ENCODE results near the gene PLCL1.

PLCL1 gene

DNA sequence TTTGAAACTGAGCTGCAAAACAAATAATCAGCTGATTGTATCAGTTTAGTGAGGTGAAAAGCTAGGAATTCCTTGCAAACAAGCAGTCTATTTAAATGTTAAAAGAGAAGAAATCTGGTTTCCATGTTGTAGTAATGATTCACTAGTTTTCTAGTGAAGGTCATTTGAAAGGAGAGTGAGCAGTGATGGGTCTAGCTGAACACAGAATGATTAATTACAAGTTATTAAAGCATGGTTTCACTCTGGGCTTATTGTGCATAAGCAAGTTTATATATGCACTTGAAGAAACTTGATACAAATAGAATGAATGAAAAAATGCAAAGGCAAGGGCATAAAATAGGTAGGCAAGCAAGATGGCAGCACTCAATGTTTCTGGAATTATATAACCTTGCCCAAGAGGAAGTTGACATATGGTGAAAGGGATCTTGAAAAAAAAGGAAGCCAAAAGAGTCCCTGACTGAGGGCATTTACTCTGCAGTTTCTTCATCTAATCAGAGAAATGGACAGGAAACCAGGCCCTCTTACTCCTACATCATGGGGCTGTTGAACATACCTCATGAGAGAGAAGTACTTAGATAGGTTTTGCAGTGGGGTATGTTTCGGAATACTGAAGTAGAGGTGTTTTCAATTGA lies 53.2 kb downstream of the PLCL1 start:
- no peak for DNase-seq (ENCODE audit: low read depth)

DNA sequence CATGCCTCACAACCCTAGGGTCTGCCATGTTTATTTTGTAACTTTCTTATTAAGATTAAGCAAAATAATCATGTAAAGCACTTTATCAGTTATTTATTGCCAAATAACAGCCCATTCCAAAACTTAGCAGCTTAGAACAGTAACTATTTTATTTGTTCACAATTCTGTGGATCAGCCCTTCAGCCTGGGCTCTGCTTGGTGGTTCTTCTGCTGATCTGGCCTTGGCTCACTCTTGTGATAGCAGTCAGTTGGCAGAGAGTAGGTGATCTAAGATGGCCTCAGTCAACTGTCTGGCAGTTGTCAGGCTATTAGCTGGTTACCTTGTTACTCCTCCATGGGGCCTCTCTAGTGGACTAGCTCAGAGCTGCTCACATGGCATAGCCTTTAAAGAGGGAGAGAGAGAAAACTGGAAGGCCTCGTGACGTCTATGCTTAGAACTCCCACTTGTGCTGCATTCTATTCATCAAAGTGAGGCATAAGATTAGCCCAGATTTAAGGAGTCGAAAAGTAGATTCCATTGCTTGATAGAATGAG lies 54.3 kb downstream of the PLCL1 start:
- no peak for DNase-seq (ENCODE audit: low read depth)

DNA sequence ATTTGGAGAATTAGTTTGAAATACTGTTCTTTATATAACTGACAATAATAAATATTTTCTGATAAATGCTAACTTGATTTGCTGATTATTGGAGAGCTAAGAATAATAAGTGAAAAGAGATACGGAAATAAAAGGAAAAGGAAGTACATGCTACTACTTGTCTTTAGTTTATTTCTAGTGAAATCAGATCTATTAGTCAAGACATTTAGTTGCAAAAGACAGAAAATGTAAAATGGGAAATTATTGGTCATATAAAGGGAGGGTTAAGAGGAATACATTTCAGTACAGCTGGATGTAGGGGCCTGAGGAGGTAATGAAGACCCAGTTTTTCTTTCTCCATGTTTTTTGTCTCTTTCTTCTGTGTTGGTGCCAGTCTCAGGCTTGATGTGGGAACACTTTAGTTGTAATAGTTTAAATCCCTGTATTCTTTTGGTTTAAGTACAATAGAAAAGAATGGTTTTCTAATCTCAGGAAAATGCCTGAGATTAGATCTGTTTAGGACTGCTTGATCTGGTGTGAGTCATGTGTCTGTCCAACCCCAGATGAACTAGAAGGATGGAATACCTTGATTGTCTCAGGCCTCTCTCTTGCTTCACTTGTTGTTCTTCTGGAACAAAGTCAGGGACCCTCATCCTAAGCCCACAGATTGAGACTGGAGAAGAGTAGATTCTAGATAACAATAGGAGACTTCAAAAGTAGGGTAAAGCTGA lies 58.0 kb downstream of the PLCL1 start:
- no peak for DNase-seq (ENCODE audit: low read depth)

DNA sequence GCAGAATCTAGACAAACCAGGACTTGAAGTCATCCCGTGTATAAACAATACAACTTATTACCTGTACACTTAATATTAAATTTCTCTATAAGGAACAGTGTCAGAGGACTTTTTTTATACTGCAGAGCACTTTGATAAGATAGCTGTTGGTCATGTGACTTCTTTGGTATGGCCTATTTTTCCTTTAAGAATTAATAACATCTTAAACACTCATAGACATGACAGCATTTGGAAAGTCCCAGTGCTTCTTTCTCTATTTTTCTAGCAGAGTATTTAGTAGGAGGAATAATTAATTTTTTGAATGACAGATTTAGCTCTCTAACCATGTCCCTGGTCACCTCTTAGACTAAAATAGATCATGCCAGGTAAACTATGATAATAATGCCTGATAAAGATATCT lies 59.4 kb downstream of the PLCL1 start:
- DNase-seq (ENCODE audit: low read depth) = no peak

DNA sequence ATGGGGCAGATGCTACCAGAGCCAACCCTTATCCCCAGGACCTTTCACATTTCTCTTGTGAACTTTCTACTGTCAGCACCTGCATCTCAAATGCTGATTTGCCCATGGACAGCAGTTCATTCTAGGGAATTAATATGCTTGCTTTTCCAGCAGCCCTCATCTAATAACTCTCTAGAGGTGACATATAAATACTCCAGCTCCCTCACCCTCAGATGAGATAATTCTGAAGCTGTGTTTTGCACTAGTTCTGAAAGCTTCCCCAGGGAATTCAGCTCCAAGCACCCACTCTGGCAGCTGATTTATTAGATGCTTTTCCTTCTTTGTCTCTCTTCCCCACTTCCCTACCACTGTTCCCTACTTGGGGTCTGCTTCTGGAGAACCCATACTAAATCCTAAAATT lies 62.1 kb downstream of the PLCL1 start:
- no peak for DNase-seq (ENCODE audit: low read depth)

DNA sequence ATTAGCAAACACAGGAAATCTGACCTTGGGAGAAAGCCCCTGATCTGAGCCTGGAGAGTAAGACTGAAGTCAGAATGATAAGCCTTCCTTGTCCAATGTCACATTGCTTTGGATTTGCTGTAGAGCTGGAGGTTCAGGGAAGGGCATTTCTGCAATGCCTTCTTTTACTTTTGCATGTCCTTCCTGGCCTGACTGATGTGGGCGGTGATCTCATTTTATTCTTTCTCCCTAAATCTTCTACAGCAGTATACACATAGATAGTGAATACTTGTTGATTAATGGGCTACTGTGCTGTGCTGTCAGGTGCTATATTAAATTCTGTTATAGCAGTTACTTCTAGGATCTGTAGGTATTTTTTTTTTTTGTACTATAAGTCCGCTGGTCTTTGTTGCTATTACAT lies 62.6 kb downstream of the PLCL1 start:
- no peak for DNase-seq (ENCODE audit: low read depth)

DNA sequence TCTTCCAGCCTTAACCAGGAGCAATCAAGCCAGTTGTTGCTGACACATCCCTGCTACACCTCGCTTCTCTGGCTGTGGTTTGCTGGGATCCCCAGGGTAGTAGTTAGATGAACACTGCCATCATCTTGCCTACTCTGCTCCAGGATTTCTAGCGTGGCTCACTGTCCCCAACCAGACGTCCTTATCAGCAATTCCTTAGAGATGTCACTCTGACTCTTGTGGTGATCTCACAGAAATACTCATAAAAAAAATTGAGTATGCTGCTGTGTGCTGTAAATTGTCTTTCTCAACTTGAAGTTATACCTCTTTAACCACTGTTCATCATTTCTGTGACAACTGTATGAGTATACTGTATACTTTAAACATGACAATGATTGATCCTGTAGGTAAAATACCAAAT lies 63.2 kb downstream of the PLCL1 start:
- no peak for DNase-seq (ENCODE audit: low read depth)

DNA sequence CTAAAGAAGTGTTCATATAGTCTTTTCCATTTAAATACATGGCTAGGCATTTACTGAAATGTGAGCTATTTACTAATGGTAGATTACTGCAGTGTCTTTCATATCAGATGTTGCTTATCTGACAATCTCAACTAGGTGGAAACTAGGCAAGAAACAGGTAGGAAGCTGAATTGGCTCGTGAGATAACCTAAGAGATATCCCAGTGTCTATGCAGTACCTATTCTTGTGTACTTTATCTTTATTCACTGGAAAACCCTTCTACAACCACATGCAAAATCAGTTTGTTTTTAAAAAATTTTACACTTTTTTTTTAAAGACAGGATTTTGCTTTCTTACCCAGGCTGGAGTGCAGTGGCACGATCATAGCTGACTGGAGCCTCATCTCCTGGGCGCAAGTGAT lies 63.8 kb downstream of the PLCL1 start:
- DNase-seq (ENCODE audit: low read depth) = no peak

DNA sequence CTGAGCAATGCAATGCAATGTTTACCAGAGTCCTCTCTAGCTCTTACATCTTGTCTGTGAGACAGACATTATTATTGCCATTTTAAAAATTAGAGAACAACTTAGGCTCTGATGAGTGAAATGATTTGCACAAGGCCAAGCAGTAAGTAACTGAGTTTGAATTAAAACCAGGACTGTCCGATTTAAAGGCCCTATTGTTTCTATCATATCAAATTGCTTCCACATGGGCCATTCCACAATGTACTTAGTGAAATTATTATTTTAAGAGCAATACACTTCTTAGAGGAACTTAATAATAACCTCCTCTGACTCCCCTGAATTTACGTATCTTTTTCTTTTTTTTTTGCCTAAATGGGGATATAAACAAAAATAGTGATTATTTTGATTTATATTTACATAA lies 64.6 kb downstream of the PLCL1 start:
- no peak for DNase-seq (ENCODE audit: low read depth)

DNA sequence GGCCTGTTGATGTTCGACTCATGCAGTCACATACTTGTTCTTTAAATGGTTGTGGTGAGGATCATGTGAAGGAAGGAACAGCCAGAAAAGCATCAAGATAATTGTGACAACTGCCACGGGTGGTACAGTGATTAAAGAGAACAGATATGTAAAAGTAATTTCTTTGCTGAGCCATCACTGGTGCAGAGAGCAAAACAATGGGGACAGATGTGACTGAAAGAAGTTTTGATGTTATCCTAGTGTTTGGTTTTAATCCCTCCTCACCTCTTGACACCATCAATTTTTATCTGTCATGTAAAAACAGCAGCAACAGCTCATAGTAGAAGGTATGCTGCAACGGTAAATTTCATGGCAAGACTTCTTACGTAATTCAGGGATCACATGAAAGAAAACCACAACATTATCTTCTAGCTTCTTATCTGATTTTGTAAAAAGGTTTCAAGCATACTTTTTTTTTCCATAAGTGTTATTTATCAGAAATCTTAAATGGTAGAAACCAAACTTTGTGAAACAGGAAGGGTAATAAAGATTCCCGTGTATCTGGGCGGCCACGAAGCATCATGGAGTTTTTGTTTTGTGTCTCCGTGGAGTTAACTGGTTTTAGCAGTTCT lies 65.2 kb downstream of the PLCL1 start:
- DNase-seq (ENCODE audit: low read depth) = no peak

DNA sequence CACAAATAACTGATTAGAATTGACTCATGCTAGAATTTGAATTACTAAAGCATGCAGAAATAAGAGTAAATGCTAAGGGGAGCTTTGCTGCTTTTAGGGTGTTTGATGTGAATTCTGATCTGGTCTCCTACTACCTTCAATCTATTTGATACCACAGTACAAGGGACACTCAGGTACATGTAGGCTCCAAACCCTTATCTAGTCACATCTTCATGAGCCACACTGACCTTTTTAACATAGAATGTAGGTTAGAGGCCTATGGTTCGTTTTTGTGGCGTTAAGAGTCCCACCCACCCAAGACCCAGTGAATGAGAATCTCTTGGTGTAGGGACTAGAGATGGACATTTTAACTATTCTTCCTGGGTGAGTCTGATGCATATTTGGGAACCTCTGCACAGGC lies 65.7 kb downstream of the PLCL1 start:
- DNase-seq (ENCODE audit: low read depth) = no peak

DNA sequence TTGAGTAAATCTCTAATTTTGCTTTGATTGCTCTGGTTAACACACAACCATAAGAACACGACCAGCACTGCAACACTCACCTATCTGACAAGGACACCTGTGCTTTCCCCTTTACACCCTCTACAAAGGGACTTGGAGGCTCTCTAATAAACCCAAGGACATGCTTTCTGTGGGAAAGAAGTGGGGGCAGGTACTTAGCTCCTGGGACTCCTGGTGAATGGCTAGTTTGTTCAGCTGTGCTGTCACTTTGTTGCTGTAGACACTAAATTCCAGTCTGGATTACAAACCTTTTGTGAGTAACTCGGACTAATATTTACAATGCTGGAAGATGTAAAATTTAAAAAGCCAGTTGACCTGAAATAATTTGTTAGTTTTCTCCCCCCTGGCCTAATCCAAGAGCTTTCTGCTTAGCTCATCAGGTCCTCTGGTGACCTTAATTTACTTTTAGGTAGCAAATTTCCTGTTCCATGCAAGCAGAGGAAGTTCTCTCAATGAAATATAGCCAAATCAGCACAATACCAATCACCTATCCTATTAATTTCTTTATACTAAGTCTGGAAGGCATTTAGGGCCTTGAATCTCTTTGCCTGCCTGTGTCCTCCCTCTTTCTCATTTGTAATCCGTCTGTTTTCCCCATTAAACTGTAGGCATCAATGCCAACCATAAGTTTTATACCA lies 67.5 kb downstream of the PLCL1 start:
- DNase-seq (ENCODE audit: low read depth) = no peak

DNA sequence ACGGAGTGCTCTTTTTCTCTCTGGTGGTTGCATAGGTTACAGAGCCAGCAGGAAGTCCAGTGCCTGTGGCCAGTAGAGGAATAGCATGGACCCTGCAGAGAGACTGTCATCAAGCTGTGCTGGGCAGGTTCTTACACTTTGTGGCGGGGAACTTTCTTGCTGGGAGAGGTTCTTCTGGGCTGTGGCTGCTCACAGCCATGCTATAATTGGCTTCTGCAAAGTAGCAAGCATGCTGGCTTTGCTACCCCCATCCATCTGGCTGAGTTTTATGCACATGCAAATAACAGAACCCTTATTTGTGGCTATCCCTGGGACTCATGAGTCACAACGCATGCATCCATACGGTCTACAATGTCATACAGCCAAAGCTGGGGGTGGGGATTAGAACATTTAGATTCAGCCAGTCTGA lies 68.9 kb downstream of the PLCL1 start:
- no peak for DNase-seq (ENCODE audit: low read depth)

DNA sequence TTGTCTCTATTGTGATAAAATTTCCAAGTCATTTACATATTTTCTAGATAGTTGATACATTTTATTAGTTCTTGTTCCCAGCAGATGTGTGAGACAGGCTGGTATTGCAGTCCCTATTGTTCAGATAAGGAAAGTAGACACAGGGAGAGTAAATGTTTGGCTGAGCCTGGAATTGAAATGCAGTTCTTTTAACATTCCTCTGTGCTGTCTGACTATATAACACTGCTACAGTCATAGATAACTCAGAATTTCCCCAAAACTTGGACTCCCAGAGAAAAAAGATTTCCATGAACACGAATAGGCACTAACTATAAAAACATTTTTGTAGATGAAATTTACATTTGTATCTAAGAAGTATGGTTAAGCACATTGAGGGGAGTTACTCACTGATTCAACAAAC lies 71.4 kb downstream of the PLCL1 start:
- no peak for DNase-seq (ENCODE audit: low read depth)

DNA sequence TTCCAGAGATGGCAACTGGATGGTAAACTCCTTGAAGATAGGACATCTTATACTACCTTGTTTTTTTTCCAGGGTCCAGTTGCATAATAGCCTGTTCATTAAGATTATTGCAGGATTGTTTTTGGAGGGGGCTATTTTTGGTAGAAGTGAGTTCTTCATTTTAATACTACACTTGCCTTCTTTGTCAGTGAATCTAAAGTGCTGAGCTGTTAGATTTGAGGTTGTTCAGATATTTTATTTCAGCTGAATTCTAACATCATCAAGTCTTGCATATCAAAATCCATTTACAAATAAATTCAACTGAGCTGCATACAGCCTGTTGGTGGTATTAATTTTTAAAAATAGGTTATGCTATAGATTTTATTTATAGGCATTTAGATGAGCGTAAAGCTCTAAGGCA lies 72.1 kb downstream of the PLCL1 start:
- no peak for DNase-seq (ENCODE audit: low read depth)

DNA sequence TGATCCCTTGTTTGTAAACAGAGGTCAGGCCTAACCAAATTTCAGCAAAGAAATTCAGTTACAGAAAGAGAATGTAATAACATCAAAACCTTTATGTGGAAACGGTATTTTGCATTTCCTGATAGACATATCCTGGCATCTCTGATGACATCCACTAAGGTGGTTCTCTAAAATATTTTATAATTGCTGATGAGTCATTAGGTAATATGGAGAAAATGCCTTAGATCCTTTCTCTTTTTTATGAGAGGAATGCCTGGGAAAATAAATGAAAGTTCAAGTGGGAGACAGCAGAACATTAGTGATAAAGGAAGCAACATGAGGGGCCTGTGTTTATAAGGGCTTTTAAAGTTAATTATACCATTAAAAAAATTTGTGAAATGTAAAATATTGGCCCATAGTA lies 72.6 kb downstream of the PLCL1 start:
- DNase-seq (ENCODE audit: low read depth) = no peak

DNA sequence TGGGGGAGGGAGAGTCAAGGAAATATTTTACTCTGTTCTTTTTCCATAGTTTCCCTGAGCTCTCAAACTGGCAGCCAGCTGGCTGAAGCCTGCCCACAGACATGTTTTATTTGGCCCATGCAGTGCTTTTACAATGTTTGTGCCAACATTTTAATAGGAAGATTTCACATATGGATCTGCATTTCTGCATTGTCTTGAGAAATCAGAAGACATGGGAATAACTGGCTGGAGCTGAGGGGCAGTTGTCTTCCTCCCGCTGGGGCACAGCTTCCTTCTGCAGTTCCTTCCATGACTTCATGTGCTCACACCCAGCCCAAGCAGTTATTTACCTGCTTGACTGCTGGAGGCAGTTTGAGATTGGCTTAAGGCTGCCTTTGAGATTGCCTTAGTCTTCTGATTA lies 74.4 kb downstream of the PLCL1 start:
- DNase-seq (ENCODE audit: low read depth) = no peak

DNA sequence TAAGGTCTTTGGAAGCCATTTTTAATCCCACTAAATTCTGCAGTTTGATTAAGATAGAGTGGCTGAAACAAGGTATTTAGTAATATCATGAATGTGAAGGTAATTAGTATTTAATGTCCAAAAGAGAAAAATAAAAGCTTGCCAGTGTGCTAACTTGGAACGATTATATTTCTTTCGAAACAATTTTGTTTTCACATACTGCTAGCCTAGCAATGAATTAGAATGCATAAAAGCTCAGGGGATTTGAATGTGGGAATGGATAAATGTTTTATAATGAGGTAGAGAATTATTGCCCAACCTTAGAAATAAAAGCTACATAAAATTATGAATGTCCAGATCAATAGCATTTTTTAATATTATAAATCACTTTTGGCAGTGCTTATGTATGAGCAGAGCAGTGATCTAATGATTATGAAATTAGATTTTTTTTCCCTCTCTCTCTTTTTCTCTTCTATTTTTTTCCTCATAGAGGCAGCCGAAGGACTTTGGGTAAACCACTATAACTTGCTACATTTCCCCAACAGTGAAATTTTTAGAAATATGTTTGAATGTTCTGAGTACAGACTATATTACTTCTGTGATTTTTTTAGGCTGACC lies 75.5 kb downstream of the PLCL1 start:
- no peak for DNase-seq (ENCODE audit: low read depth)

DNA sequence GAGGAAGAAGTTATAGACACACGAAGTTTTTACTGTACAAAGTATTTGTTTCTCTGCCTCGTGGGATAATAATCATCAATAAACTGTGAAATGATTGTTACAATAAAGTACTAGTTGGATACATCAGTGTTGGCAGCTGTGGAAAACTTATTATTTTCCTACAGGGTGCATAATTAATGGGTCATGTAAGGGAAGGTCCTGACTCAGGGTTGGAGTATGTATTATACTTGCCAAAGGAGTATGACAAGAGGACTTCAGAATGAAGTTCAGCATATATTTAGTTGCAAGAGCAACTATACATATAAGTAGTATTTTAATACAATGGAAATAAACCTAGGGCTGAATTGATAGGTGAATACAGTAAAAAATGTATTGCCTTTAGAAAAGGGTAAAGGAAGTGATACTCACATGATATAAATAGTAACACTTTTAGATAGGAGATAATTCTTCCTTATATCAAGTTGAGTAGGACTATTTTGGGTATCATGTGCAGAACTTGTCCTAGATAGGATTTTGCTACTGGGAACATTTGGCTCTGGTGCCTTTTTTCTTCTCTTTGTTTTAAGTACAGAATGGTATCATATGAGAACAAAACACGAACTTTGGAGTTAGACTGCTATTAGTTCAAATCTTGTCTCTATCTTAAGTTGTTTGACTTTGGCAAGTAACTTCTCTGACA lies 79.1 kb downstream of the PLCL1 start:
- no peak for DNase-seq (ENCODE audit: low read depth)

DNA sequence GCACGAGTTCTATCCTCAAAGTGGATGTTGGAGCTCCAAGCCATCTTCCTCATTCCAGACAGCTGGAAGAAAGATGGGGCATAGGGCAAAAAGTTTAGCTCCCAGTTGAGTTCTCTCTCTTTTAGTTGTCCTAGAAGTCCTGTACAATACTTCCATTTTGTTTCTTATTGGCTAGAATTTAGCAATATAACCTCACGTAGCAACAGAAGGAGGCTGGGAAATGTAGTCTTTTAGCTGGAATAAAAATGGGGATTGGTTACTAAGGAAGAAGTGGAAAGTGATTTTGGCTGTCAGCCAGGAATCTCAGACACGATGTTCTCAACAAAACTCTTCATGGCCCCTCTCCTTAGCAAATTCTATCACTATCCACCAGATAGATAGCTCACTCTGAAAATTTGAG lies 79.9 kb downstream of the PLCL1 start:
- DNase-seq (ENCODE audit: low read depth) = no peak

DNA sequence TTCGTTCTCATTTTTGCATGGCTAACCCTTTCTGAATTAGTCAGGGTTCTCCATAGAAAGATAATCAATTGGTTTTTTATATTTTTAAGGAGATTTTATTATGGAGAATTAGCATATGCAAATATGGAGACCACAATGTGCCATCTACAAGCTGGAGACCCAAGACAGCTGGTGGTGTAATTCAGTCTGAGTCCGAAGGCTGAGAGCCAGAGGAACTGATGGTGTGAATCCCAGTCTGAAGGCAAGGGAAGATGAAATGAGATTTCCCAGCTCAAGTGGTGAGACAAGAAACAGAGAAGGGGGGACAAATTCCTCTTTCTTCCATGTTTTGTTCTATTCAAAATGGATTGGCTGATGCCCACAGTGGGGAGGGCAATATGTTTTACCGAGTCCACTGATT lies 80.7 kb downstream of the PLCL1 start:
- DNase-seq (ENCODE audit: low read depth) = no peak

DNA sequence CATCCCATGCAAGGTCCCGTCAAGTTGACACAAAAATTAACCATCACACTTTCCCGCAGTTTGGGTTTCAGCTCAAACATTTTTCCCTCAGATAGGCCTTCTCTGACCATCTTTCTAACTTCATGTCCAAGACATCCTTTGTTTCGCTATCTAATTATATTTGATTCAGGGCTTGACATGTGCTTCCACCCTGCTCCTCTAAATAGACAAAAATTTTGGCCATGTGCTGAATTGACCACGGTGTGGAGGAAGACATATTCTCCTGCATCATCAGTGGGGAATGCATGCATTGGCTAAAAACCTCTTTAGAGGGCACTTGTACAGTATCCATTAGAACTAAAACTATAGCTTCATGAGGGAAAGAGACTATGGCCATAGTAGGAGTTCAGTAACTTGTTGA lies 81.2 kb downstream of the PLCL1 start:
- DNase-seq (ENCODE audit: low read depth) = no peak
